ENCODE data around the gene GNAQ.

The GNAQ gene

GRCh38 chr9:77748214-77748772, 283.3 kb downstream of the GNAQ start:
- Histone ChIP-seq H3K36me3 (ENCODE audit: control insufficient read depth, low read length) (no peaks in the 10 kb centered on the region), H3K27me3 (ENCODE audit: control insufficient read depth, low read length) (peaks cover 19% of the 10 kb centered on the region), H3K4me3 (ENCODE audit: low read length) (no peak overlapping the region), H3K9me3 (ENCODE audit: control insufficient read depth, insufficient read depth, low read length) (no peaks in the 10 kb centered on the region), H3F3A (ENCODE audit: control insufficient read depth, insufficient read depth) (no peaks in the 10 kb centered on the region), H4K20me1 (ENCODE audit: control insufficient read depth, insufficient read depth, low read depth, low read length) (no peaks in the 10 kb centered on the region), H3K4me2 (ENCODE audit: low read length) (no peak overlapping the region), H3K79me2 (ENCODE audit: control insufficient read depth, low read length) (no peaks in the 10 kb centered on the region), H3K4me1 (ENCODE audit: control insufficient read depth, low read length) (no peaks in the 10 kb centered on the region), H3K9me2 (replicated peaks; ENCODE audit: control insufficient read depth, low read length) (no peaks in the 10 kb centered on the region), H3K27ac (ENCODE audit: low read depth, low read length) (no peak overlapping the region)
- TF ChIP-seq EZH2phosphoT487 (IDR thresholded peaks at IDR 0.05; ENCODE audit: borderline replicate concordance, low read length): no peak
- TF ChIP-seq CTCF (IDR thresholded peaks at IDR 0.05; ENCODE audit: low read depth, low read length, poor library complexity, severe bottlenecking): no peak

- Histone ChIP-seq H3K27me3 (ENCODE audit: control insufficient read depth, low read length) (peaks cover 19% of the 10 kb centered on the region), H3K79me2 (ENCODE audit: control insufficient read depth, low read length) (no peaks in the 10 kb centered on the region), H4K20me1 (ENCODE audit: control insufficient read depth, insufficient read depth, low read depth, low read length) (no peaks in the 10 kb centered on the region)
These were observed 284.4 kb downstream of the GNAQ start for GRCh38 chr9:77747163-77747562.

GRCh38 chr9:77744841-77745430, 286.7 kb downstream of the GNAQ start:
- Histone ChIP-seq H3K27me3 (ENCODE audit: control insufficient read depth, low read length) (peaks cover 19% of the 10 kb centered on the region), H3K79me2 (ENCODE audit: control insufficient read depth, low read length) (no peaks in the 10 kb centered on the region), H3K36me3 (ENCODE audit: control insufficient read depth, low read length) (no peaks in the 10 kb centered on the region), H3F3A (ENCODE audit: control insufficient read depth, insufficient read depth) (no peaks in the 10 kb centered on the region), H3K9me3 (ENCODE audit: control insufficient read depth, insufficient read depth, low read length) (no peaks in the 10 kb centered on the region), H4K20me1 (ENCODE audit: control insufficient read depth, insufficient read depth, low read depth, low read length) (no peaks in the 10 kb centered on the region), H3K4me1 (ENCODE audit: control insufficient read depth, low read length) (no peaks in the 10 kb centered on the region), H3K27ac (ENCODE audit: low read depth, low read length) (no peak overlapping the region), H3K9me2 (replicated peaks; ENCODE audit: control insufficient read depth, low read length) (no peaks in the 10 kb centered on the region), H3K4me2 (ENCODE audit: low read length) (no peak overlapping the region), H3K4me3 (ENCODE audit: low read length) (no peak overlapping the region)
- no peak for TF ChIP-seq EZH2phosphoT487 (IDR thresholded peaks at IDR 0.05; ENCODE audit: borderline replicate concordance, low read length)
- TF ChIP-seq CTCF (IDR thresholded peaks at IDR 0.05; ENCODE audit: low read depth, low read length, poor library complexity, severe bottlenecking): no peak

More at GRCh38 chr9:77747163-77747562, 284.4 kb downstream of the GNAQ start:
- Histone ChIP-seq H3K4me2 (ENCODE audit: low read length) (no peak overlapping the region), H3F3A (ENCODE audit: control insufficient read depth, insufficient read depth) (no peaks in the 10 kb centered on the region), H3K4me3 (ENCODE audit: low read length) (no peak overlapping the region), H3K27ac (ENCODE audit: low read depth, low read length) (no peak overlapping the region), H3K4me1 (ENCODE audit: control insufficient read depth, low read length) (no peaks in the 10 kb centered on the region), H3K36me3 (ENCODE audit: control insufficient read depth, low read length) (no peaks in the 10 kb centered on the region), H3K9me3 (ENCODE audit: control insufficient read depth, insufficient read depth, low read length) (no peaks in the 10 kb centered on the region), H3K9me2 (replicated peaks; ENCODE audit: control insufficient read depth, low read length) (no peaks in the 10 kb centered on the region)
- no peak for TF ChIP-seq EZH2phosphoT487 (IDR thresholded peaks at IDR 0.05; ENCODE audit: borderline replicate concordance, low read length)
- no peak for TF ChIP-seq CTCF (IDR thresholded peaks at IDR 0.05; ENCODE audit: low read depth, low read length, poor library complexity, severe bottlenecking)

Data from DOHH2 (cell line).